SK-N-SH (cell line): ENCODE data around the gene CENPN. TPM values are rescaled to one million over a fixed set of nuclear protein-coding genes. Genes with fewer than 3 reads are reported as not detected.

ENCODE experiments used
- CTCF ChIA-PET: fragments of 300-600, 350-600 bp; formaldehyde crosslinking; extraction: SDS; loops from one replicate; lab custom pipeline; 2021; lab: Yijun Ruan, JAX
- POLR2A ChIA-PET: fragments of 350-600 bp; sonication (Branson Sonifier 250); formaldehyde crosslinking; extraction: SDS; loops from one replicate; lab custom pipeline; 2020; ENCODE audit warnings: antibody characterized with exemption, inconsistent platforms; lab: Yijun Ruan, JAX
- DNase-seq: peaks from one replicate; pipeline ENCODE4 v3.0.0; 2012
- H2AFZ ChIP-seq: fragments of 200-600 bp; sonication (generic); 2 replicates; pipeline ENCODE4 v1.8.1; 2016; ENCODE audit warnings: antibody characterized with exemption, mild to moderate bottlenecking, low read depth
- H3F3A ChIP-seq: fragments of 200-600 bp; sonication (generic); replicated peaks from 2 replicates; pipeline ENCODE3; 2016; ENCODE audit warnings: antibody characterized with exemption, mild to moderate bottlenecking; ENCODE audit not compliant: insufficient read depth
- H3K27ac ChIP-seq, 2 experiments: fragments of 200-500 bp in 1 of 2; fragments of 200-600 bp in 1 of 2; sonication (Bioruptor generic) in 1 of 2; sonication (generic), shearing (Covaris generic) in 1 of 2; 2 replicates each; pipeline versions ENCODE4 v1.5.1 to v1.6.1; 2014 to 2016; ENCODE audit warnings: low read depth in 2 of 2, inconsistent platforms in 1 of 2, low read length in 1 of 2, mild to moderate bottlenecking in 1 of 2, mixed read lengths in 1 of 2
- H3K27me3 ChIP-seq: fragments of 200-600 bp; sonication (generic), shearing (Covaris generic); 2 replicates; pipeline ENCODE4 v1.6.1; 2016; ENCODE audit warnings: mixed run types; ENCODE audit not compliant: insufficient read depth
- H3K36me3 ChIP-seq, 2 experiments: fragments of 200-500 bp in 1 of 2; fragments of 200-600 bp in 1 of 2; sonication (Bioruptor generic) in 1 of 2; sonication (generic) in 1 of 2; replicated peaks in 1 of 2; 2 replicates each; pipeline versions ENCODE3 to v1.5.1; 2014 to 2016; ENCODE audit warnings: low read length in 1 of 2, mild to moderate bottlenecking in 1 of 2; ENCODE audit not compliant: insufficient read depth in 2 of 2, control insufficient read depth in 1 of 2
- H3K4me1 ChIP-seq, 2 experiments: fragments of 200-500 bp in 1 of 2; fragments of 200-600 bp in 1 of 2; sonication (Bioruptor generic) in 1 of 2; sonication (generic), shearing (Covaris generic) in 1 of 2; 2 replicates each; pipeline versions ENCODE4 v1.5.1 to v1.6.1; 2014 to 2016; ENCODE audit warnings: low read depth in 1 of 2, low read length in 1 of 2, mixed run types in 1 of 2; ENCODE audit not compliant: insufficient read depth in 2 of 2, control insufficient read depth in 1 of 2
- H3K4me2 ChIP-seq: fragments of 200-600 bp; sonication (generic), shearing (Covaris generic); 2 replicates; pipeline ENCODE4 v1.6.1; 2017; ENCODE audit warnings: mixed run types
- H3K4me3 ChIP-seq, 2 experiments: fragments of 200-500 bp in 1 of 2; fragments of 200-600 bp in 1 of 2; sonication (Bioruptor generic) in 1 of 2; sonication (generic), shearing (Covaris generic) in 1 of 2; 2 replicates each; pipeline versions ENCODE4 v1.5.1 to v1.8.1; 2014 to 2016; ENCODE audit warnings: low read depth in 2 of 2, inconsistent platforms in 1 of 2, low read length in 1 of 2, mild to moderate bottlenecking in 1 of 2, mixed read lengths in 1 of 2, moderate library complexity in 1 of 2
- H3K79me2 ChIP-seq: fragments of 200-600 bp; sonication (generic); 2 replicates; pipeline ENCODE4 v1.8.1; 2017; ENCODE audit warnings: mild to moderate bottlenecking; ENCODE audit not compliant: insufficient read depth
- H3K9ac ChIP-seq: fragments of 200-600 bp; sonication (generic); 2 replicates; pipeline ENCODE4 v1.6.1; 2017; ENCODE audit warnings: mixed run types
- H3K9me2 ChIP-seq: fragments of 200-600 bp; sonication (generic); 2 replicates; pipeline ENCODE4 v1.6.1; 2017; ENCODE audit warnings: mixed run types
- H3K9me3 ChIP-seq: fragments of 200-600 bp; sonication (generic); 2 replicates; pipeline ENCODE4 v1.6.1; 2017; ENCODE audit warnings: mixed run types, mild to moderate bottlenecking, moderate library complexity
- H4K20me1 ChIP-seq: fragments of 200-600 bp; sonication (generic); 2 replicates; pipeline ENCODE4 v1.6.1; 2017; ENCODE audit warnings: mild to moderate bottlenecking, mixed run types; ENCODE audit not compliant: insufficient read depth
- EZH2phosphoT487 ChIP-seq: fragments of 200-600 bp; sonication (generic); IDR thresholded peaks from 2 replicates; pipeline ENCODE4 v1.6.1; 2017; ENCODE audit warnings: low read depth, mixed run types, mild to moderate bottlenecking, antibody characterized with exemption, moderate library complexity, borderline replicate concordance
- GATA2 ChIP-seq: sonication (generic); formaldehyde crosslinking; IDR thresholded peaks from 2 replicates; pipeline ENCODE4 v1.5.0; 2020; ENCODE audit warnings: mild to moderate bottlenecking, missing genetic modification reagents
- JUND ChIP-seq: IDR thresholded peaks from 2 replicates; pipeline ENCODE4 v1.4.0; 2012
- MAX ChIP-seq: IDR thresholded peaks from 2 replicates; pipeline ENCODE4 v1.4.0; 2012; ENCODE audit warnings: low read depth
- MEF2A ChIP-seq: IDR thresholded peaks from 2 replicates; pipeline ENCODE4 v1.4.0; 2012; ENCODE audit warnings: low read depth, borderline replicate concordance
- NFIC ChIP-seq: IDR thresholded peaks from 2 replicates; pipeline ENCODE4 v1.4.0; 2012; ENCODE audit warnings: borderline replicate concordance
- POLR2AphosphoS5 ChIP-seq: IDR thresholded peaks from 2 replicates; pipeline ENCODE4 v1.6.1; 2012; ENCODE audit warnings: low read depth, low read length
- RCOR1 ChIP-seq: fragments of 150-350 bp; IDR thresholded peaks from 2 replicates; pipeline ENCODE4 v1.6.1; 2017; ENCODE audit warnings: antibody characterized with exemption, low read length
- RFX5 ChIP-seq: IDR thresholded peaks from 2 replicates; pipeline ENCODE4 v1.6.1; 2012; ENCODE audit warnings: mild to moderate bottlenecking, improper control_type of control experiment, low read length
- SIN3A ChIP-seq: IDR thresholded peaks from 2 replicates; pipeline ENCODE4 v1.6.1; 2012; ENCODE audit warnings: low read depth, mild to moderate bottlenecking, low read length, moderate library complexity, borderline replicate concordance
- SMC3 ChIP-seq: IDR thresholded peaks from 2 replicates; pipeline ENCODE4 v1.6.1; 2012; ENCODE audit warnings: low read depth, low read length, improper control_type of control experiment
- WGBS: methylation state at CpG from one replicate; pipeline ENCODE4 v1.1.6; 2017; ENCODE audit warnings: low lambda C conversion rate; 5-methylcytosine and 5-hydroxymethylcytosine counted together
- polyA plus RNA-seq, 3 experiments: library from polyadenylated mRNA; depleted of rRNA; stranded (reverse); fragments of >200 nt; gene quantifications; 2 replicates each; pipeline ENCODE4 v1.2.3, GENCODE V29; 2012

The CENPN gene
- polyA plus RNA-seq, 1 of the 3 experiments (the other 2 are of a cell fraction): 35.3 TPM

- Histone ChIP-seq H3K27me3 (no peaks in the 10 kb centered on the region), H3K27ac (no peak overlapping the region), H3F3A (no peaks in the 10 kb centered on the region), H3K4me2 (no peak overlapping the region), H2AFZ (no peak overlapping the region), H4K20me1 (no peaks in the 10 kb centered on the region), H3K9me3 (no peaks in the 10 kb centered on the region), H3K36me3 (no peaks in the 10 kb centered on the region), H3K9ac (no peak overlapping the region), H3K79me2 (no peaks in the 10 kb centered on the region), H3K9me2 (no peaks in the 10 kb centered on the region), H3K4me3 (no peak overlapping the region), H3K4me1 (no peaks in the 10 kb centered on the region)
- TF ChIP-seq MEF2A (no peak), RFX5 (no peak), RCOR1 (no peak)
- CTCF ChIA-PET: interaction anchor here (0.8 to 2.4 kb wide), 3 partner anchors 18 to 62 kb away, joined by 3 to 8 read pairs (median 3); partner anchors contain the start of gene ATMIN
- DNase-seq: no peak
- POLR2A ChIA-PET: no interaction called here
- WGBS: 73% methylated on average over 4 of the region's 4 CpGs
These were observed 59.7 kb downstream of the CENPN start for GRCh38 chr16:81066681-81067080.

- no peaks in the 10 kb centered on the region for H3F3A ChIP-seq
- no peaks in the 10 kb centered on the region for H3K79me2 ChIP-seq
- no peaks in the 10 kb centered on the region for H3K9me3 ChIP-seq
- no peak overlapping the region for H3K4me2 ChIP-seq
- H3K4me3 ChIP-seq: no peak overlapping the region
- no peaks in the 10 kb centered on the region for H3K9me2 ChIP-seq
- no peak for TF ChIP-seq EZH2phosphoT487
- H3K27ac ChIP-seq: no peak overlapping the region
- ChIA-PET CTCF (interaction anchor here (1.4 kb wide), 1 partner anchor 18 kb away, joined by 3 read pairs; no protein-coding TSS in a partner anchor), POLR2A (no interaction called here)
- H3K27me3 ChIP-seq: no peaks in the 10 kb centered on the region
- no peaks in the 10 kb centered on the region for H3K36me3 ChIP-seq
- no peaks in the 10 kb centered on the region for H3K4me1 ChIP-seq
- DNase-seq: no peak
- no peak overlapping the region for H3K9ac ChIP-seq
- no peak overlapping the region for H2AFZ ChIP-seq
- 96% methylated on average over 1 of the region's 1 CpG for WGBS
- no peaks in the 10 kb centered on the region for H4K20me1 ChIP-seq
These were observed 60.2 kb downstream of the CENPN start for GRCh38 chr16:81067166-81067565.

- no peak for DNase-seq
- 95% methylated on average over 4 of the region's 4 CpGs for WGBS
- Histone ChIP-seq H4K20me1 (no peaks in the 10 kb centered on the region), H3F3A (no peaks in the 10 kb centered on the region), H3K9me2 (no peaks in the 10 kb centered on the region), H3K27ac (no peak overlapping the region), H3K4me1 (no peaks in the 10 kb centered on the region), H3K27me3 (no peaks in the 10 kb centered on the region), H3K79me2 (no peaks in the 10 kb centered on the region), H3K9me3 (no peaks in the 10 kb centered on the region), H3K36me3 (no peaks in the 10 kb centered on the region), H3K4me2 (no peak overlapping the region), H2AFZ (no peak overlapping the region), H3K4me3 (no peak overlapping the region), H3K9ac (no peak overlapping the region)
- TF ChIP-seq GATA2 (CRISPR knock-in tag): no peak
- no peak for TF ChIP-seq SIN3A
- no peak for TF ChIP-seq SMC3
- TF ChIP-seq JUND: no peak
- TF ChIP-seq POLR2AphosphoS5: no peak
- TF ChIP-seq MAX: no peak
- TF ChIP-seq NFIC: no peak
- no peak for TF ChIP-seq MEF2A
- CTCF ChIA-PET: no interaction called here
- POLR2A ChIA-PET: no interaction called here
These were observed 62.0 kb downstream of the CENPN start for GRCh38 chr16:81069063-81069462.
